Measurements from ENCODE around the gene UCMA.
"Not testable (repeated sequence)": the region's sequence is repeated elsewhere in the genome, so short reads cannot be mapped to it uniquely, and the experiment has no call there.

UCMA gene

GRCh38 chr10:13234172-13234571 is at the start of gene UCMA:
TSS of gene UCMA (minus strand) at chr10:13234374. CDS start at chr10:13234258, 116 bp downstream.
- Histone ChIP-seq H3K9ac (ENCODE audit: low read depth, low read length) (no peak within 1 kb of the TSS), H3K36me3 (ENCODE audit: insufficient read depth, low read length) (no peaks in the 10 kb centered on the region), H3K4me1 (ENCODE audit: insufficient read depth, low read length) (peaks cover 5% of the 10 kb centered on the region; the same call in 1 of the 2 replicates), H3K9me3 (ENCODE audit: control insufficient read depth, insufficient read depth, low read length) (no peaks in the 10 kb centered on the region)

DNA sequence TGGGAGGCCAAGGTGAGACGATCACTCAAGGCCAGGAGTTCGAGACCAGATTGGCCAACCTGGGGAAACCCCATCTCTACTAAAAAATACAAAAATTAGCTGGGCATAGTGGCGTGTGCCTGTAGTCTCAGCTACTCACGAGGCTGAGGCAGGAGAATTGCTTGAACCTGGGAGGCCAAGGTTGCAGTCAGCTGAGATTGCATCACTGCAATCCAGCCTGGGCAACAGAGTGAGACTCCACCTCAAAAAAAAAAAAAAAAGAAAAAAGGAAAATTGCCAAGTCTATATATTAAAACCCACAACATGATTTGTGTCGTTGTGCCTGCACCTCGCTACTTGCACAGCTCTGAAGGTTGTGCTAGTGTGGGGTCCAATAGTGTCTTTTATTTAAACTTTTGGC is 48.2 kb upstream of the UCMA start:
- H3K9me3 ChIP-seq (ENCODE audit: control insufficient read depth, insufficient read depth, low read length); H3K36me3 ChIP-seq (ENCODE audit: insufficient read depth, low read length): not testable (repeated sequence)

GRCh38 chr10:13276749-13277365 is 42.7 kb upstream of the UCMA start:
- H3K4me1 ChIP-seq (ENCODE audit: insufficient read depth, low read length) = peaks cover 4% of the 10 kb centered on the region; the same call in 1 of the 2 replicates
- H3K36me3 ChIP-seq (ENCODE audit: insufficient read depth, low read length) = no peaks in the 10 kb centered on the region
- 0 out of 2 replicates have a peak, but pooled peaks cover 5% of the 10 kb centered on the region for H3K9me3 ChIP-seq (ENCODE audit: control insufficient read depth, insufficient read depth, low read length)
- no peak overlapping the region for H3K9ac ChIP-seq (ENCODE audit: low read depth, low read length)

More for the DNA sequence above, 48.2 kb upstream of the UCMA start:
- not testable (repeated sequence) for H3K4me1 ChIP-seq (ENCODE audit: insufficient read depth, low read length); H3K9ac ChIP-seq (ENCODE audit: low read depth, low read length)

GRCh38 chr10:13276146-13276545 is 42.0 kb upstream of the UCMA start:
- not testable (repeated sequence) for H3K4me1 ChIP-seq (ENCODE audit: insufficient read depth, low read length); H3K9me3 ChIP-seq (ENCODE audit: control insufficient read depth, insufficient read depth, low read length); H3K36me3 ChIP-seq (ENCODE audit: insufficient read depth, low read length); H3K9ac ChIP-seq (ENCODE audit: low read depth, low read length)

- Histone ChIP-seq H3K9ac (ENCODE audit: low read depth, low read length) (no peak overlapping the region), H3K9me3 (ENCODE audit: control insufficient read depth, insufficient read depth, low read length) (0 out of 2 replicates have a peak, but pooled peaks cover 5% of the 10 kb centered on the region), H3K4me1 (ENCODE audit: insufficient read depth, low read length) (peaks cover 10% of the 10 kb centered on the region), H3K36me3 (ENCODE audit: insufficient read depth, low read length) (no peaks in the 10 kb centered on the region)
Observed at GRCh38 chr10:13272164-13272571, 38.0 kb upstream of the UCMA start.

- 0 out of 2 replicates have a peak, but pooled peaks cover 5% of the 10 kb centered on the region for H3K9me3 ChIP-seq (ENCODE audit: control insufficient read depth, insufficient read depth, low read length)
- H3K36me3 ChIP-seq (ENCODE audit: insufficient read depth, low read length) = no peaks in the 10 kb centered on the region
- H3K9ac ChIP-seq (ENCODE audit: low read depth, low read length) = no peak overlapping the region
- H3K4me1 ChIP-seq (ENCODE audit: insufficient read depth, low read length) = peaks cover 10% of the 10 kb centered on the region
Observed at GRCh38 chr10:13271552-13272163, 37.5 kb upstream of the UCMA start.

GRCh38 chr10:13270877-13271551 is 36.8 kb upstream of the UCMA start:
- H3K9ac ChIP-seq (ENCODE audit: low read depth, low read length) = no peak overlapping the region

DNA sequence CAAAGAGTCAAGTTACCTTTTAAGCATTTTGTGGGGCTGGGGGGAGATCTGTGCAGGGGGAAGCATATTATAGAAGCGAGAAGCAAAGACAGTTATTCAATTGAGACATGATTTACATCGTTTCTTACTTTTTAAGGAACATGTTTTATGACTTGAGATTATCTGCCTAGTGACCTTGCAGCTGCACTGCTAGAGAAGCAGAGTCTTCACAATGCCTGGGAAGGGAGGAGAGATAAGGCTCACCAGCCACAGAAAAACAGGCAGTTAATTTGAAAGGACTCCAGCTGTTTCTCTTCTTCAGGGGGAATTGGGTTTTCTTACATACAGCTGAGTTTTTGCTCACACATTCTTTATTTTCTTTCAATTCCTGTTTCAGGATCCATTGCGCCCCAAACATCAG is 34.7 kb upstream of the UCMA start:
- Histone ChIP-seq H3K9me3 (ENCODE audit: control insufficient read depth, insufficient read depth, low read length) (no peaks in the 10 kb centered on the region), H3K9ac (ENCODE audit: low read depth, low read length) (no peak overlapping the region), H3K36me3 (ENCODE audit: insufficient read depth, low read length) (no peaks in the 10 kb centered on the region), H3K4me1 (ENCODE audit: insufficient read depth, low read length) (peaks cover 10% of the 10 kb centered on the region)

More at GRCh38 chr10:13270877-13271551, 36.8 kb upstream of the UCMA start:
- peaks cover 10% of the 10 kb centered on the region for H3K4me1 ChIP-seq (ENCODE audit: insufficient read depth, low read length)
- 0 out of 2 replicates have a peak, but pooled peaks cover 2% of the 10 kb centered on the region for H3K9me3 ChIP-seq (ENCODE audit: control insufficient read depth, insufficient read depth, low read length)
- H3K36me3 ChIP-seq (ENCODE audit: insufficient read depth, low read length) = no peaks in the 10 kb centered on the region

DNA sequence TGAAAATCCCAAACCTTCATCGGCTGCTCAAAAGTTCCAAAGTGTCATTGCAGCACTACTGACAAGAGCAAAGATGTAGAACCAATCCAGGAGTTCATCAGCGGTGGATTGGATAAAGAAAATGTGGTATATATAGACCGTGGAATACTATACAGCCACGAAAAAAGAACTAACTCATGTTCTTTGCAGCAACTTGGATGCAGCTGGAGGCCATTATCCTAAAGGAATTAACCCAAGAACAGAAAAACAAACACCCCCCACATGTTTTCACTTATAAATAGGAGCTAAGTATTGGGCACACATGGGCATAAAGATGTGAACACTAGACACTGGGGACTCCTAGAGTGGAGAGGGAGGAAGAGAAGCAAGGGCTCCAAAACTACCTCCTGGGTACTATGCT is 34.1 kb upstream of the UCMA start:
- Histone ChIP-seq H3K36me3 (ENCODE audit: insufficient read depth, low read length) (no peaks in the 10 kb centered on the region), H3K4me1 (ENCODE audit: insufficient read depth, low read length) (peaks cover 10% of the 10 kb centered on the region), H3K9me3 (ENCODE audit: control insufficient read depth, insufficient read depth, low read length) (no peaks in the 10 kb centered on the region), H3K9ac (ENCODE audit: low read depth, low read length) (no peak overlapping the region)

DNA sequence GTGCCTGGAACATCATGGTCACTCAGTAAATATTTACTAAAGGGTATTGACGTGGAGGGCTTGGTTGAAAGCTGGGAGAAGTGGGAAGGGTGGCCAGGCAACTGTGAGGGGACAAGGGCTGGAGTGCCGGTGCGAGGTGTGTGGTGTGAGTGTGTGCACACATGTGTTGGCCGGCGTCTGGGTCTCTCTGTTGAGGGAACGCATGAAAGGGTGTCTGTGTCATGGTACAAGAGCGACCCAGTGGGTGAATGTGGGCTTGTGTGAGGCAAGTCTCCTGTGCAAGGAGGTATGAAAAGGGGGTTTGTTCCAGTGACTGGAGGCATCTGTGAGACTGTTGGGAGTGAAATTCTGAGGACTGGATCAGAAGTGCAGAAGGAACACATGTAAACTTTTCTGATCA is 29.4 kb upstream of the UCMA start:
- no peaks in the 10 kb centered on the region; the same call in 1 of the 2 replicates for H3K4me1 ChIP-seq (ENCODE audit: insufficient read depth, low read length)
- no peaks in the 10 kb centered on the region for H3K36me3 ChIP-seq (ENCODE audit: insufficient read depth, low read length)
- H3K9me3 ChIP-seq (ENCODE audit: control insufficient read depth, insufficient read depth, low read length) = no peaks in the 10 kb centered on the region
- no peak overlapping the region for H3K9ac ChIP-seq (ENCODE audit: low read depth, low read length)

DNA sequence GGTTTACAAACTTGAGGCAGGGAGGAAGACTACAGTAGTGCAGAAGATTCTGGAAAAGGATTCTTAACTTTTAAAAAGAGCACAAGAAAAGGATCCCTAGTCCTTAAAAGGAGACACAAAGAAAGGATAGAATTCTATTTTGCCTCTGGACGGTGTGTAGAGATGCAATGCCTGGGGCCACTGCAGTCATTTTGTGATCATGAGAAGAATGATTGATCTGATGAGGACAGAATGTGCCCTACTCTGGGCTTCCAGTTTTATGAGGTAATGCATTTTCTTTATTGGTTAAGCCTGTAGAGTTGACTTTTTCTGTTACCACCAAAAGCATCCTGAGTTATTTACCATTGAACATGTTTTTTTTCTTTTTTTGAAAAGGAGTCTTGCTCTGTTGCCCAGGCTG is 28.3 kb upstream of the UCMA start:
- Histone ChIP-seq H3K9me3 (ENCODE audit: control insufficient read depth, insufficient read depth, low read length) (no peaks in the 10 kb centered on the region), H3K36me3 (ENCODE audit: insufficient read depth, low read length) (no peaks in the 10 kb centered on the region), H3K4me1 (ENCODE audit: insufficient read depth, low read length) (no peaks in the 10 kb centered on the region), H3K9ac (ENCODE audit: low read depth, low read length) (no peak overlapping the region)

DNA sequence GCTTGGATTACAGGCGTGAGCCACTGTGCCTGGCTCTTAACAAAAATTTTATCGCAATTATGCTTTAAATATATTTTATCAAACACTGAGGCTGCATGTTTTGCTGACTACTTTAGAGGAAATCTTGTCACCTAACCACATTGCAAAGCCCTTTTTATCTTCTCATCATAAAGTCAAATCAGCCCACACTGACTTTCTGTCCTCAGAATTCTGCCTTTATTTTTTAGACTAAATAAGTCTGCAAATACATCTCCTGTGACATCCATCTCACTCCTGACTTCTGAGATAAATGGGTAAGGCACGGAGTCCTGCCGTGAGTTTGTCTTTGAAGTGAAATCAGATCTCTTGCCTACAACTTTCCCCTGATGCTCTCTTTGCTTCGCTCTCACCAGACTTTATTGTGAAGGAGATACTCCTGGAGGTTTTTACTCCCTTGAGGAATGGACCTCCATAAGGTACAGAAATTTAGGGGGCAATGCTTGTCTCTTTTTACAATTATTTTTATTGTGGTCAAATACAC is 23.5 kb upstream of the UCMA start:
- H3K4me1 ChIP-seq (ENCODE audit: insufficient read depth, low read length) = no peaks in the 10 kb centered on the region
- no peaks in the 10 kb centered on the region for H3K9me3 ChIP-seq (ENCODE audit: control insufficient read depth, insufficient read depth, low read length)
- H3K36me3 ChIP-seq (ENCODE audit: insufficient read depth, low read length) = no peaks in the 10 kb centered on the region
- no peak overlapping the region for H3K9ac ChIP-seq (ENCODE audit: low read depth, low read length)

GRCh38 chr10:13256627-13257026 is 22.5 kb upstream of the UCMA start:
- Histone ChIP-seq H3K9me3 (ENCODE audit: control insufficient read depth, insufficient read depth, low read length) (no peaks in the 10 kb centered on the region), H3K9ac (ENCODE audit: low read depth, low read length) (no peak overlapping the region), H3K36me3 (ENCODE audit: insufficient read depth, low read length) (no peaks in the 10 kb centered on the region), H3K4me1 (ENCODE audit: insufficient read depth, low read length) (no peaks in the 10 kb centered on the region)

DNA sequence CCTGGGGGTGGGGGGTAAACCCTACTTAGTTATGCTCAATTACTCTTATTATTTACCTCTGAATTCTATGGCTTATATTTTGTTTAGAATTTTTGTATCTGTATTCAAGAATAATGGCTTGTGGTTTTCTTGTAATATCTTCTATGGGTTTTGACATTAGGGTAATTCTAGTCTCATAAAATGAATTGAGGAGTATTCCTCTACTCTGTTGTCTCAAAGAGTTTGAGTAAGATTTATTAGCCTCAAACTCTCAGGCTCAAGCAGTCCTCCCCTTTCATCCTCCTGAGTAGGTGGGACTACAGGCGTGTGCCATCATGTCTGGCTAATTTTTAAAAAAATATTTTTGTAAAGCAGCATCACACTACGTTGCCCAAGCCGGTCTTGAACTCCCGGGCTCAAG is 19.6 kb upstream of the UCMA start:
- no peak overlapping the region for H3K9ac ChIP-seq (ENCODE audit: low read depth, low read length)
- H3K36me3 ChIP-seq (ENCODE audit: insufficient read depth, low read length) = no peaks in the 10 kb centered on the region
- H3K9me3 ChIP-seq (ENCODE audit: control insufficient read depth, insufficient read depth, low read length) = no peaks in the 10 kb centered on the region
- no peaks in the 10 kb centered on the region for H3K4me1 ChIP-seq (ENCODE audit: insufficient read depth, low read length)

DNA sequence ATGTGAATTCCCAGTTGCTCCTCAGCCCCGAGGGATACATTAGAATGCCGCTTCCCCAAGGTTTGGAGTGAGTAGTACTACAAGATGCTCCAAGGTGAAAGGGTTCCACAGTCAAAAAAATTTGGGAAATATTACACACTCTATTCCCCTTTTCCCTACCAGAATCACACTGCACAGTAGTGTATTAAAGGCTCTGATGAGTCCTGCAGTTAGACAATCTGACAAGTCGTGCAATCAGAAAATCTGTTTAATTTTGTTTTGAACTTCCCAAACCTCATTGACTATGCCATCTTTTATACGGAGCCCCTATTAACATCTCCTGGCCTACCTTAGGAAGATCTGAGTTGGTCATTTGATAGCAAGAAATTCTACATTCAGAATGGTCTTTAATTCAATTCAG is 13.6 kb upstream of the UCMA start:
- H3K9ac ChIP-seq (ENCODE audit: low read depth, low read length) = no peak overlapping the region
- H3K4me1 ChIP-seq (ENCODE audit: insufficient read depth, low read length) = no peaks in the 10 kb centered on the region
- no peaks in the 10 kb centered on the region for H3K9me3 ChIP-seq (ENCODE audit: control insufficient read depth, insufficient read depth, low read length)
- H3K36me3 ChIP-seq (ENCODE audit: insufficient read depth, low read length) = no peaks in the 10 kb centered on the region
